ENCODE measurements around the gene PEAK1. TPM values are rescaled to one million over a fixed set of nuclear protein-coding genes. Genes with fewer than 3 reads are reported as not detected.
A peak's percentile ranks its signal among the peaks of the same experiment; 100 is the strongest.

PEAK1 gene
- total and polyA plus RNA-seq, 8 donors, result 58.3 to 86.9 (median 64.3) TPM

- no peaks in the 10 kb centered on the region for H3K27me3 ChIP-seq
- no peaks in the 10 kb centered on the region for H3K9me3 ChIP-seq
- ATAC-seq (no peak), DNase-seq (peak in 1 of 4 donors; percentile 34)
- TF ChIP-seq CTCF (IDR thresholded peaks at IDR 0.05), result no peak
- no peak overlapping the region for H3K4me3 ChIP-seq
- H3K36me3 ChIP-seq, result peaks cover 0 to 6% of the 10 kb centered on the region in 2 donors
- H3K27ac ChIP-seq, result no peak overlapping the region
- H3K4me1 ChIP-seq, result no peaks in the 10 kb centered on the region
- intact Hi-C loops (cut with DNase I), result no loop called here
Measured at GRCh38 chr15:77243135-77243534, 176.8 kb downstream of the PEAK1 start.

- Histone ChIP-seq H3K27me3 (no peaks in the 10 kb centered on the region), H3K36me3 (peaks cover 0 to 15% of the 10 kb centered on the region in 2 donors), H3K4me3 (no peak overlapping the region), H3K9me3 (no peaks in the 10 kb centered on the region), H3K27ac (no peak overlapping the region), H3K4me1 (no peaks in the 10 kb centered on the region)
- ATAC-seq, result no peak
- no peak for DNase-seq
- no peak for TF ChIP-seq CTCF (IDR thresholded peaks at IDR 0.05)
- intact Hi-C loops (cut with DNase I), result no loop called here
Measured at GRCh38 chr15:77239882-77240608, 179.9 kb downstream of the PEAK1 start.

- intact Hi-C loops (cut with DNase I), result no loop called here
- H3K27ac ChIP-seq, result no peak overlapping the region
- no peaks in the 10 kb centered on the region for H3K27me3 ChIP-seq
- peaks cover 0 to 19% of the 10 kb centered on the region in 2 donors for H3K36me3 ChIP-seq
- DNase-seq (no peak), ATAC-seq (no peak)
- H3K4me1 ChIP-seq, result no peaks in the 10 kb centered on the region
- no peak overlapping the region for H3K4me3 ChIP-seq
- no peak for TF ChIP-seq CTCF (IDR thresholded peaks at IDR 0.05)
- H3K9me3 ChIP-seq, result no peaks in the 10 kb centered on the region
Measured at GRCh38 chr15:77235566-77235965, 184.3 kb downstream of the PEAK1 start.

DNA sequence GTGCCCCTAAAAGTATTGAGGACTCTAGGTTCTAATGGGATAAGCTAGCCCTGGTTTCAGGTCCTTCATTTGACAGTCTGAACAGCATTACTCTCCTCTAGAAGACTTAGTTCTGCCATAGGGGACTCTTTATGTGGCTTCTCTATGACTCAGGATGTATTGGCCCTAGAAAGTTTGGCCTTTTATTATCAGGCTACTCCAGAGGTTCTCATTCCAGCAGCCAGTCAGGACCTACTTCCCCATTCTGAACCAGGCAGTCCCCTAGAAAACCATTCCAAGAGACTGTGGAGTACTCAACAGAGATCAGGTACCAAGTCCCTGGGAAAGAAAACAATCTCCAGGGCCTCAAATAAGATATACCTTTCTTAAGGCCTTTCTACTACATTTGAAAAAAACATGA lies 191.1 kb downstream of the PEAK1 start:
- DNase-seq, result no peak
- no peak for TF ChIP-seq CTCF (IDR thresholded peaks at IDR 0.05)
- intact Hi-C loops (cut with DNase I), result no loop called here
- Histone ChIP-seq H3K27me3 (no peaks in the 10 kb centered on the region), H3K9me3 (no peaks in the 10 kb centered on the region), H3K27ac (no peak overlapping the region), H3K4me1 (peaks cover 7 to 13% of the 10 kb centered on the region in 2 donors), H3K4me3 (no peak overlapping the region), H3K36me3 (no peaks in the 10 kb centered on the region)
- ATAC-seq, result no peak

DNA sequence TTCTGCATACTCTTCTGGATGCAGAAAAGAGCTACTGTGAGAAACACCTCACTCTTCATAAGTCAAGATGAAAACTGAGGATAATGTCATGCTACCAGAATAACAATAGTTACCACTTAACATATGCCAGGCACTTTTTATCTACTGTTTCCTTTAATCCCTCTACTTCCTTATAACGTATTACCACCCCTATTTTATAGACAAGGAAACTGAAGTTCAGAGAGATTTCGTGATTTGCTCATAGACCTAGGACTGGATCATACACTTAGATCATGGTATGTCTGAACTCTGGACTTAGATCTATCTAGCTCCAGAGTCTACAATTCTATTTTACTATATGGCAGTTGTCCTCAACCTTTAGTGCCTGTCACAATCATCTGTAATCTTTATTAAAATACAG lies 193.3 kb downstream of the PEAK1 start:
- H3K4me3 ChIP-seq, result no peak overlapping the region
- peak overlapping the region in 1 of 2 donors; percentile 13 for H3K27ac ChIP-seq
- H3K4me1 ChIP-seq, result peaks cover 7 to 17% of the 10 kb centered on the region in 2 donors
- H3K27me3 ChIP-seq, result no peaks in the 10 kb centered on the region
- TF ChIP-seq CTCF (IDR thresholded peaks at IDR 0.05), result no peak
- no peak for DNase-seq
- ATAC-seq, result no peak
- no peaks in the 10 kb centered on the region for H3K9me3 ChIP-seq
- H3K36me3 ChIP-seq, result no peaks in the 10 kb centered on the region
- intact Hi-C loops (cut with DNase I), result no loop called here
